Measurements from ENCODE around the gene KRTAP10-12.

The KRTAP10-12 gene

DNA sequence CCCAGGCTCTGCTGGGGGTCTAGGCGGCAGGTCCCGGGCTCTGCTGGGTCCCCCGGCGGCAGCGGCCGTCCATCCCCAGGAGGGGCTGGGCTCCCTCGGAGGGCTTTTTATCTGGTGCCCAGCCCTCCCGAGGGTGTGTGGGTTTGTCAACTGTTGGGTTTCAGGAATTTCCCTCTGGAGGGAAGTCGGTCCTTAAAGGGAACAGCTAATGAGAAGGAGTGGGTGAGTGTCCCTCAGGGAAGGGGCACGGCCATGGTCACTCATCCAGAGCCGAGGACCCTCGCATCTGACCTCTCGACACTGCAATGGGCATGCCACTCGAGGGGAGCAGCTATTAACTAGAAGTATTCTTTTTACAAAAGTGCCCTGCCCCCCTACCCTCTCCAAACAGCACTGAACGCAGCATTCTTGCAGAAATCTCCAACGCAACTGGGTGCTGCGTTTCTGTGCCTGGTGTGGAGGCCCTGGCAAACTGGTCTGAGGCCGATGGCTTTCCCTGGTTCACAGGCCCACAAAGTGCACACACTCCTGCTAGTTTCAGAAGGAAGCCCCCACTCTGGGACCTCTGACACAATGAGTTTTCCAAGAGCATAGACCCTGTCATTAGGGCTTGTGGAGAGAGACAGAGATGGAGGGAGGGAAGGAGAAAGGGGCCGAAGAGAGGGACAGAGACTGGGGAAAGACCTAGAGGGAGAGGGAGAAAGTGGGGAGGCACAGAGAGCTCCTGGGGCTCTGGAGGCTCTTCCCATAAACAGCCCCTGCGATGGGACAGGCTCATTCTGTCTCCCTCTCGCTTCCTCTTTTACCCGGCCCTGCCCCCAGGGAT, 15.4 kb downstream of the KRTAP10-12 start:
- DNase-seq (ENCODE audit: low read depth): no peak

DNA sequence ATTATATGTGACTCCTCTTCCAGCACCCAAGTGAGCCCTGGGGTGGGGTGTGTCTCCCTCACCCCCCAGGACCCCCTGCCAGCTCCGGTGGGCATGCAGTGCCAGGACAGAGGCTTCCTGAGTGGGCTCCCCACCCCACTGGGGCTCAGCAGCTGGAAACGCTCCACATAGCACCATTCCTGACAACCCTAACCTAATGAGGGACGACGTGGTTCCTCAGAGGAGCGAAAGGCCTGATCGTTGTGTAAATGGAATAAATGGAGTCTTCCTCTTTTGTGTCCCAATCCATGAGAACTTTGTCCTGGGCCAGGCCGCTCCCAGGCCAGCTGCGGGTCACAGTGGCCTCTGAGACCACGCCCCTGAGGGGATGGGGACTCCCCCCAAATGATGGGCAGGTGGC, 16.2 kb downstream of the KRTAP10-12 start:
- DNase-seq (ENCODE audit: low read depth): no peak

DNA sequence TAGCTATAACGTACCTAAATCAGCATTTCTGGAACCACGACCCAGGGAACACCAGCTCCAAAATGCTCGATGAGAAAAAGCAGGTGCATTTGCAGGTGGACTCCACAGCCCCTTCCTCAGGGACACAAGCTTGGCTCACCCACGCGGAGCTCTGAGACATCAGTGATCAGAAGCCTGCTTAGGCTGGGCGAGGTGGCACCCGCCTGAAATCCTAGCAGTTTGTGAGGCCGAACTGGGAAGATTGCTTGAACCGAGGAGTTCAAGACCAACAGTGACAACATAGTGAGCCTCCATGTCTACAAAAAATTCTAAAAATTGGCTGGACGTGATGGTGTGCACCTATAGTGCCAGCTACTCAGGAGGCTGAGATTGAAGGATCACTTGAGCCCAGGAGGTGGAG, 16.9 kb downstream of the KRTAP10-12 start:
- DNase-seq (ENCODE audit: low read depth): no peak

DNA sequence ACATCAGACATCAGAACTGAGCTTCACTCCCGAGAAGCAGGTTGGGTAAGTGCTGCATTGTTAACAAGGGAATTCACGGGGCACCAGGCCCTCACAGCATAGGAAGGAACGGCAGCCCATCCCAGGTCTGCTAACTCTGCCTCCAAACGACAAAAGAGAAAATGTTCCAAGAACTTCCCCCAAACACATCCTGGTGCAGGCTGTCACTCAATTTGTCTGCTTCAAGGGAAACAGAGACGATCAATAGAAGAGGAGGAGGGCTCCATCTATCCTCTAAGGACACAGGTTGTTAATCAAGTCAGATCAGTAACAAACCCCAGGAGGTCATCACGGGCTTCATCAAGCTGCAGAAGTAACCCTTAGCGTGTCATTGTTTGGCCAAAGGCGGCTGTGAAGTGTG, 17.9 kb downstream of the KRTAP10-12 start:
- no peak for DNase-seq (ENCODE audit: low read depth)

DNA sequence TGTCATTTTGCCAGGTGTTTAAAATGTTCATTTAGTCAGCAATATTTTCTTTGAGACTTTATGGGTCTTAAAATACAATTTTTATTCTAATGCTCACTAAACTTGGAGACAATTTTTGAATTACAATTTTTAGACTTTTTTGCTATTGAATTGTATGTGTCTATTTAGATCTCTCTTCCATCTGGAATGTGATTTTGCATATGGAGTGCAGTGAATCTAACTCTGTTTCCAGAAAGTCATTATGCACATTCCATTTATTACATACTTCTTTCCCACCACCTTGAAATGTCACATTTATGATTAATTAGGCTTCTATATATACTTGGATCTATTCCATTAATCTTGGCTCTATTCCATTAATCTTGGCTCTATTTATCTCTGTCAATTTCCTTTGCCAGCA, 20.0 kb downstream of the KRTAP10-12 start:
- DNase-seq (ENCODE audit: low read depth): no peak

DNA sequence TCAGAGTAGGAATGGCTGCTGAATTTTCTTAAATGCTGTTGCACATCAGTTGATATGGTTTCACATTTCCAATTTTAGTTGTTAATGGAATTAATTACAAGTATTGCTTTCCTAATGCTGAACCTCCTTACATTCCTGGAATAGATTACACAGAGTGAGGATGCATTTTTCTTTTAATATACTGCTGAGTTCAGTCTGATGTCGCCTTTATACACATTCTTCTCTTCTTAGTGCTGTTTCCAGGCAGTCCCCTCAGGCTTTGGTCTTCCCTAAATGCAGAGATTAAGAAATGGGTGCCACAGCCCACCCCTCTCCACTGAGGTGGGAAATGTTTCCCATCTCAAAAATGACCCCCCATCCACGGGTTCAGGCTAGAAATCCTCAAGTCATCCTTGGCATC, 21.1 kb downstream of the KRTAP10-12 start:
- no peak for DNase-seq (ENCODE audit: low read depth)

DNA sequence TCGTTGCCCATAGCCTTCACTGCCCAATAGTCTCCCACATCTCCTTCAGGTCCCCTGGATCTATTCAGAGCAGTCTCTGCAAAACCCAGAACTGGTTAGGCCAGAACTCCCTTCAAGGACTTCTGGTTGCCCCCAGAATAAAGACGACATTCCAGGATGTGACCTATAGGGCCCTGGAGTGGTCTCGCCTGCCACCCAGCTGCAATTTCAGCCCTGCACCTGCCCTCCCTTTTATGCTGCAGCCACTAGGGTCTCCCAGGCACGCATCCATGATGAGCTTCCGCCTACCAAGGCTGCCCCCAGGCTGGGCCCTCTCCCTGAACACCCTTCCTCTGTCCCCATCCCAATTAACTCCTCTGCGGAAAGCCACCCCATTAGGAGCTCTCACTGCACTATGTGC, 21.6 kb downstream of the KRTAP10-12 start:
- no peak for DNase-seq (ENCODE audit: low read depth)

DNA sequence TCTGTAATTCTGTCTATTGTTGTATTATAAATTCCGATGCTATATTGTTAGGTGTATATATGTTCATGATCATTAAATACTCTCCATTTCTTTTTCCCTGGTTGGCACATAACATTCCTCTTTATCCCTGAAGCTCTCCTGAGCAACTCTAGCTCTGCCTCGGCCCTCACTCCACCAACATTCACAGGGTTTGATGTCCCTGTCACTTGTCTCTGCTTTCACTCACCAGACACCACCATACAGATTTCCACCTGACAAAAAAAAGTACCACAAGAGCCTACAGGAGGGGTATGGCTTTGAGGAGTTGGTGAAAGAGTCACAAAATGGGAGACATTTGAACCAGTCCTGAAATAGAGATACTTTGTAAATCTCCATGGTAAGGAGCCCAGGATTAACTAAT, 23.2 kb downstream of the KRTAP10-12 start:
- DNase-seq (ENCODE audit: low read depth): no peak

DNA sequence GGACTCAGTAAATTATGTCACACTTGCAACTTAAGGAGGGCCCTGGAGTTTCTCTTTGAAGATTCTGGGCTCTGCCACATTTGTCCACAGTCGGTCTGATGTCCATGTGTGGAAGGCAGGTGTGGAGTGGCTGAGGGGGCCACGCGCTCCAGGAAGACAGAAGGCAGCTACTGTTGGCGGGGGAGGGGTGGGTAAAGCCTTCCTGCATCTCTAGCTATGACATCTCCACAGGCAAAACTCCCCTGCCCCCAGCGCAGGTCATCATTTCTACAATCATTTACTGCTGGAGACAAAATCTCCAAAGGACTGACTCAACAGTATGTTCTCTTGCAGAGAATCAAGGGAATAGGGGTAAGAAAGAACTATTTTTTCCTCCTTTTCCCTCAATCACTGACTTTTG, 25.8 kb downstream of the KRTAP10-12 start:
- DNase-seq (ENCODE audit: low read depth): no peak

DNA sequence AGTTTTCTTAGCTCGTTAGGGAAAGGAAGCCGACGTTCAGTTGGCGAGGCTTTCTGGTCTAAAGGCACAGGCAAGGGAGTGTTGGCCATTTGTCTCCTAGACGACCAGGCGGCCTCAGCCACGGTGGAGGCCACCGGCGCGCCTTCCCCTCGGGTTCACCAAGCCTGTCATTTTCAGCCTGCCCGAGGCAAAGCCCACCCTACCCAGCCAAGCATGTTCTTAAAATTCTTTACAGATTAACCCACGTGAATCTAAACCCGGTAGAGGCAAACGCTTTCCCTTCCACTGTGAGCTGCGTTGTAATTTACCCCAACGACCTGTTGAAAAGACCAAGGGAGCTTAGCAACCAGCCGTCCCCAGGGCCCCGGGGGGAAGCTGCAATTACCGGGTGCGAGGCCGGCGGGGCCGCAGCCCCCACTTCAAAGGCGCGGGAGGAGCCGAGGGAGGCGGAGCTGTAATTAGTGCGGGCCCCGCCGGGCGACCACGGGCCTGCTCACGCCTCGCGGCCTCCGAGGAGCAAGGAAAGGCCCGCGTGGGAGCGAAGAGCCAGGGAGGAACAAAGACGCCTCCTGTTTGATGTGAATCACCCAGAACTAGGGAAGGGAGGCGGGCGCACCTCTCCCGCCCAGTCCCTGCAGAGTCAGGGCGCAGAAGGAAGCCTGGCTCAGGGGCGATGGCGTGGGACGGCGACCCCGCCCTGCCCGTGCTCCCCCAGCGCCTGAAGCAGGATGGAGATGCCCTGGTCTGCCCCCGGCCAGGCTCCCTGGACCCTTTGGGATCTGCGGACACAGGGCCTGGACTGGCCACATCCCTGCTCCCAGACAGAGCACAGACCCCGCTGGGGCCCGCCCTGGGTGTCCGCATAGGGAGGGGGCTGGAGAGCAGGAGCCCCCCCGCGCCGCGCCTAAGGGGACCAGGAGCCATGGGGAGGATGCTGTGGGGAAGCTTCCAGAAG, 26.5 kb downstream of the KRTAP10-12 start:
- no peak for DNase-seq (ENCODE audit: low read depth)

DNA sequence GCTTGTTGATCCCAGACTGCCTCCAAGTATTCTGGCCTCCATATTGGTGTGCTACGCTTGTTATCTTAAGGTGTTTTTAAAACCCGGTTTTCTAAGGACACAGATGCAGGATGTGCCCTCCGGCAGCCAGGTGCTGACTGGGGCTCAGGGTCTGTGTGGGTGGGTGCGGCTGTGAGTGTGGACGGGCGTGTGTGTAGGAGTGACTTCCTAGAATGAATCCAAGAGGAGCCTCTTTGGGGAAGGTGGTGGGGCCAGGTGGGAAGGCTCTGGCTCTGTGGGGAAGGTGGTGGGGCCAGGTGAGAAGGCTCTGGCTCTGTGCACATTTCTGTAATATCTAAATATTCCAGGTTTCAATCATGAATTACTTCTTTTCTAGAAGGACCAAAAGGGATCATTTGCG, 27.2 kb downstream of the KRTAP10-12 start:
- no peak for DNase-seq (ENCODE audit: low read depth)

DNA sequence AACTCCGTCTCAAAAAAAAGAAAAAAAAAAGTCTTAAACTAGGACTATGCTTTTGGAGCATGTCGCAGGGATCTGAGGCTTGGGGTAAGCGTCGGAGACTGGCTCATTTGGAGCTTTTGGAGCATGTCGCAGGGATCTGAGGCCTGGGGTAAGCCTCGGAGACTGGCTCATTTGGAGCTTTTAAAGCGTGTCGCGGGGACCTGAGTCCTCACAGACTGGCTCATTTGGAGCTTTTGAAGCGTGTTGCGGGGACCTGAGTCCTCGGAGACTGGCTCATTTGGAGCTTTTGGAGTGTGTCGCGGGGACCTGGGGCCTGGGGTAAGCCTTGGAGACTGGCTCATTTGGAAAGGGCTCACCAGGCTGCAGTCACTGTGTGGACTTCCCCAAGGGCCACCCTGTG, 28.0 kb downstream of the KRTAP10-12 start:
- DNase-seq (ENCODE audit: low read depth): no peak

DNA sequence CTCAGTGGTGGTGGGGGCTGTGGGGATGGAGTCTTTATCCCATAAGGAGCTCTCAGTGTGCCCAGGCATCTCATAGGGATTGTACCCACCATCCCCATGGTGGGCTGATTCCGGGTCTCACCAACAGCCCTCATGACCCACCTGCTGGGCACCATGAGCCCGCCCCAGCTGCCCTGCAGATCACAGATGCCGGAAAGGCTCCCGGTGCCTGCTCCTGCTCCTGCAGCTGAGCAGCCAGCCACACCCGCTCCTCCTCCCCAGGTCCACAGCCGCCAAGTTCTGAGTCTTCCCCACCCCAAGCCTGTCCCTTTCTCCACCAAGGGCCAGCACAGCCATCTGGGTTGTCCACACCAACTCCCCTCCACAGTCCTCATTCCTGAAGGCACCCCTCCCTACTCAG, 29.9 kb downstream of the KRTAP10-12 start:
- no peak for DNase-seq (ENCODE audit: low read depth)

DNA sequence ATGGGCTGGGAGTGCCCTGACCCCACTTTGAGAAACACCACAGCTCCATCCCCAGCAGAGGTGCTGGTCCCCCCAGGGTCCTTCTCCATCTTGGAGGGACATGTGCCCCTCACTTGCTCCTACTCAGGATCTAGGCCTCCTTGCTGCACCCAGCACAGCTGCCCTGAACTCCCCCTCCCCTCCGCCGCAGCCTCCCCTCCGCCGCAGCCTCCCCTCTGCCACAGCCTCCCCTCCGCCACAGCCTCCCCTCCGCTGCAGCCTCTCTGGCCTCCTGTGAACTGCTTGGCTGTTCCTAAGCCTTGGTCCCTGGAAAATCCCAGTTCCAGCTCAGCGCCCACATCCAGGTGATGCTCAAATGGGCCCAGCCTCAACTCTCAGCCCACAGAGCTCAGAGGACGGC, 30.3 kb downstream of the KRTAP10-12 start:
- DNase-seq (ENCODE audit: low read depth): no peak

DNA sequence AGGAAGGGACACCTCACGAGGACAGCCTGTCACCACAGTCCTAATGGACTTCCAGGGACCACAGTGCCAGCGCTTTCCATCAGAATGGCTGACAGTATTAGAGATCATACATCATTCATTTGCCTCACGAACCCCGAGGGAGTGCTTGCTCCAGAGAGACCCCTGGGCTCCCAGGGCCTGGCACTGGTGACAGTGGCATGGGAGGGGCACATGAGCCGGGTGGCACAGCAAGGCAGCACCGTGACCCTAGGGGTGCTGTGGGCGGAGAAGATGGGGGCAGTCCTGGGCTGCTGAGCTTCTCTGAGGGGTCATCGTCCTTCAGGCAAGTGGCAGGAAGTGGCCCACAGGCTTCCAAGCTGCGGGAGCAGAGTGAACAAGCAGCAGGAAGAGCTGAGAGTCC, 30.8 kb downstream of the KRTAP10-12 start:
- DNase-seq (ENCODE audit: low read depth): no peak

DNA sequence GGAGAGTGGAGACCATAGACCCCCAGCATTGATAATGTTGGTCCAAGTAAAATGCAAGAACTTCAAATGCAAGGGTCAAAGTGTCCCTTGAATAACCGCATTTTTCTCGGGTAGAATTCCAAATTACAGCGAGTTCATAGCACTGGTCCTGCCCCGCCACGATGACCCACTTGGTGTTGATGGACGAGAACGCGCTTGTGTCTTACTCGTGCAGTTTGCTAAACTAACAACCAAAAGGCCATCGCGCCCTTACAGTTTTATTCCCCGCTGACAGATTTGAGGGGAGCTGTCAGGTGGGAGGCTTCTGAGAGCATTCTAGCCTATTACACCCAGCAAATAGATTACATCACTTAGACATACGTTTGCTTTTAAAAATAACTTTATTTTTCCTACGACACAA, 31.7 kb downstream of the KRTAP10-12 start:
- DNase-seq (ENCODE audit: low read depth): no peak

DNA sequence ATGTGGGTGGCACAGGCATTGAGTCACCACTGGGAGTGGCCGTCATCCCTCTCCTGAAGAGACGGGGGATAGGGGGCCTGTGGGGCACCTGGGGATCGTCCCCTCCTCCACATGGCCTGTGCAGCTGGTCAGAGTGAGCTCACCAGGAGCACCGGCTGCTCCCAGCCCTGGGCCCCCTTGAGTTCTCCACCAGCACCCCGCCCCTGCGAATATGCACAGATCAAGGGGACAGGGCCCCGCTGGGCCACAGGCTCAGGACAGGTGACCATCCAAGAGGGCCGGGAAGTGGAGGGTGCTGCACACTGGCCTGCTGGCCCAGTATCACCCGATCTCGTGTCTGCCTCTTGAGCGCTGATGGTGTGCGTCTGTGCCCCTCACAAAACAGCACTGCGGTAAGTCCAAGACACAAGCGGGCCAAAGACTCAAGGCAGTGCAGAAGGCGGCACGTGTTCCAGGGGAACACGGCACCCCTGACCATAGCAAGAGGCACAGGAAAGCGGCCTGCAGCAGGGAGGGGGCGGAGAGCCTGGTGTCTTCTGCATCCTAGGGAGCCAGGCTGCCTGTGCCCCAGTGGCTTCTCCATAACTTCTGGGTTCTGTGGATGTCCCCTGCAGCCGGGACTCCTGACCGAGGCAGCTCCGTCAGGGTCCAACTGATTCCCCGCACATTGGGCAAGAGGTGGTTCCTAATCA, 32.5 kb downstream of the KRTAP10-12 start:
- DNase-seq (ENCODE audit: low read depth): no peak

DNA sequence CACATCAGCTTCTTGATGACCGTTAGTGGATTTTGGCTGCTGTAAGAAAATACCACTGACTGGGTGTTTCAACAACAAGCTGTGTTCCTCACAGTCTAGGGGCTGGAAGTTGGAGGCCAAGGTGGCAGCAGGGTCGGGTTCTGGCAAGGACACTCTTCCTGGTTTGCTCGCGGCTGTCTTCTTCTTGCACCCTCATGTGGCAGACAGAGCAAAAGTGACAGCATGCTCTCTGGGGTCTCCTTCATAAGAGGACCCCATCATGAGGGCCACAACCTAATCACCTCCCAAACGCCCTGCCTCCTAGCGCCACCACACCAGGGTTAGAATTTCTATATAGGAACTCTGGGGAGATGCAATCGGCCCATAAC, 33.0 kb downstream of the KRTAP10-12 start:
- DNase-seq (ENCODE audit: low read depth): no peak

DNA sequence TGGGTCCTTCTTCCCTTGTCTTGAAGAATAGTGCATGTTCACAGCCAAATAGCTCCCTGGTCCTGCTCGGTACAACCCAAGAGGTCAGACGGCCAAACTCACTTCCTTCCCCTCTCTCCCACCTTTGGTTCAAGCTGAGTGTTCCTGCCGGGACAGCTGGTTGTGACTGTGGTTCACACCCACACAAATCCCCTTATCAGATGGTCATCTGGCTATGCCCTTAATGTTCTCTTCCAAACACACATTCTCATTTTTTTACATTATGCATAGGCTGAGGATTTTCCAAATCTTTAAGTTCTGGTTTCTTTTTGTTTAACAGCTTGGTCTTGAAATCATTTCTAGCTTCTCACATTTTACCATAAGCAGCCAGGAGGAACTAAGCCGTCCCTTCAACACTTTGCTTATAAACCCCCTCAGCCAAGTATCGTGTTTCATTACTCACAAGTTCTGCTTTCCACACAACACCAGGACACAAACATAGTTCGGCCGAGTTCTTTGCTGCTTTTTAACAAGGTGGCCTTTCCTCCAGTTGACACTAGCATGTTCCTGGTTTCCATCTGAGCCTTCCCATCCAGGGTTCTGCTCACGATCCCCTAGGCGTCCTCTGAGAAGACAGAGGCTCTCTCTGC, 34.1 kb downstream of the KRTAP10-12 start:
- no peak for DNase-seq (ENCODE audit: low read depth)

DNA sequence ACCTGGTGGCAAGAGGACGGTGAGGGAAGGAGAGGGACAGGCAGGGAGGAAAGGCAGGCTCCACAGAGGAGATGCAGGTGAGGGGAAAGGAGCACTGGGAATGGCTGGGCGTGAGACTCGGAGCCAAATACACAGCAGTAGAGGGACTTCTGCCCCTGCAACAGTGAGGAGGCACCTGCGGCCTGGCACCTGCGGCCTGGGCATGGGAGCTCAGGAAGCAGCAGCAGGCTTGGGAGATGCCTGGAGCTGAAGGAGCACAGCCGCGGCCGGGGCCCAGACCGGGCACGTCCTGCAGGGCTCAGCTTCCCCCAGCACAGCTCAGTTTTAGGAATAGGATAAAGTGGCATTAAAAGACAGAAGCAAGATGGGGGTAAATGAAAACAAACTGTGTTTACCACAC, 35.3 kb downstream of the KRTAP10-12 start:
- no peak for DNase-seq (ENCODE audit: low read depth)

DNA sequence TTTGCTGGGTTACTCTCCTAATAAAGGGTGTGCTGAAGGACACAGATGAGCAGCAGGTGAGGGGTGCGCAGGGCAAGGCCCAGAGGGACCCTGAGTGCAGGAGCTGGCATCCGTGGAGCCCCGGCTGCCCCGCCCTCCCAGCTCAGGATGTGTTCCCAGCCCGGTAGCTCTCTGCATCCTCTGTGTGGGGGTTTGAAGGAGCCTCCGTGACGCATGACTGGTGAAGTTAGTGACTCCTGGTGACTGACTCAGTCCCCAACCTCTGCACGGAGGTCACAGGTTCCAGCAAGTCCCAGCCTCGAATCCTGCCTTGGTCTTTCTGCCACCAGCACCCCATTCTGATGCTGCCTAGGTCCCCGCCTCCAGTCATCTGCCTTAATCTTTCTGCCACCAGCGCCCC, 36.0 kb downstream of the KRTAP10-12 start:
- no peak for DNase-seq (ENCODE audit: low read depth)

DNA sequence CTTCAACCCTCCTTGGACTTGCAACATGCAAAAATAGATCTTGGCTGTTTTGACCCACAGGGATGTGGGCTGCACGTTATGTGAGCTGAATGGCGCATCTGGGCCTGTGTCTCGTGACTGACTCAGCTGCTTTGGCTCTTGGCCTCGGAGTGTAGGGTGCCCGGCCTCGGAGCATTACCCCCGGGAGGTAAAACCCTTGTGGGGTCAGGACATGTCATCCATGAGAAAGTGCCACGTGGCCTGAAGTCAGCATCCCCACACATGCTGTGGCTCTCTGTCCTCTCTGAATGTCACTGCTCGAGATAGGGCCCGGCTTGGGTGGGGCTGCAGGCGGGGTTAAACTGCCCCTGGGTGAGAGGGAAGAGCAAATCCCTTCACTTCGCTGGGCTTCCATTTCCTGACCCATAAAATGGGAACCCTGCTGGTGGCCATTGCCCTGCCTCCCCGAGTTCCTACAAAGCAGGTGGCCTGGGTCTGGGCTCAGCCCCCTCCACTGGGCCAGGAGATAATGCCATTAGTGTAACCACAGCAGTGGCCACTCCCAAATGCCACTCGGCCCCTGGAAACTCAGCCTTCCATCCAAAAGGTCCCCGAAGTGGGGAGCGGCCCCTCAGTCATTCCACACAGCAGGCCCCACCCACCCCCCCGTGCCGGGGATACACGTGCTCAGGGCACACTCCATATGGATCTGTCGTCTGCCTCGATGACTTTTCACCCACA, 37.2 kb downstream of the KRTAP10-12 start:
- DNase-seq (ENCODE audit: low read depth): no peak

All from GM04503 (cell line).